GM12878 (cell line): ENCODE measurements around the gene IER2. TPM values are rescaled to one million over a fixed set of nuclear protein-coding genes. Genes with fewer than 3 reads are reported as not detected.

Source experiments
- ATAC-seq: fragments of 200-7000 bp; cut with Tn5 transposase; 3 replicates; pipeline ENCODE4 v1.9.1; 2020; ENCODE audit warnings: mild to moderate bottlenecking, moderate library complexity
- BruUV-seq: library from RNA; stranded (reverse); fragments of 400-500 nt; replicated peaks from 2 replicates; lab custom pipeline; 2021; lab: Mats Ljungman, UMichigan
- CTCF ChIA-PET: fragments of 300-600 bp; sonication (Branson Sonifier 250); formaldehyde crosslinking; extraction: SDS; loops from one replicate; lab custom pipeline; 2021; ENCODE audit warnings: inconsistent platforms; lab: Yijun Ruan, JAX
- POLR2A ChIA-PET: fragments of 350-600 bp; formaldehyde crosslinking; extraction: SDS; loops from one replicate; lab custom pipeline; 2021; ENCODE audit warnings: inconsistent platforms; lab: Charles Lee
- RAD21 ChIA-PET: fragments of 300-600 bp; sonication (Branson Sonifier 250); formaldehyde crosslinking; loops from one replicate; lab custom pipeline; 2023; ENCODE audit warnings: antibody characterized with exemption; ENCODE audit not compliant: unreplicated experiment; lab: Charles Lee
- SMC1A ChIA-PET: fragments of 300-600 bp; sonication (Branson Sonifier 250); formaldehyde crosslinking; loops from one replicate; lab custom pipeline; 2023; ENCODE audit not compliant: unreplicated experiment, uncharacterized antibody; lab: Charles Lee
- DNase-seq: peaks from one replicate; pipeline ENCODE4 v3.0.0-alpha.2; 2011; ENCODE audit warnings: low read depth, low spot score
- FAIRE-seq: peaks from 3 replicates; lab custom pipeline; 2011; peaks lifted over from hg19 to GRCh38; lab: Jason Lieb, UNC
- H2AFZ ChIP-seq: 2 replicates; pipeline ENCODE4 v1.6.0; 2011; ENCODE audit warnings: low read depth, low read length, control low read depth; ENCODE audit not compliant: control insufficient read depth
- H3K27ac ChIP-seq: 2 replicates; pipeline ENCODE4 v1.5.1; 2011; ENCODE audit warnings: control low read depth; ENCODE audit not compliant: control insufficient read depth, insufficient read depth
- H3K27me3 ChIP-seq, 2 experiments: replicated peaks in 1 of 2; 2 replicates each; pipeline versions ENCODE4 v1.6.0 to v1.6.1; 2011; ENCODE audit warnings: low read length in 1 of 2; ENCODE audit not compliant: control insufficient read depth in 2 of 2, insufficient read depth in 2 of 2
- H3K36me3 ChIP-seq, 2 experiments: 2 replicates each; pipeline ENCODE4 v1.5.1; 2011; ENCODE audit warnings: low read length in 1 of 2; ENCODE audit not compliant: control insufficient read depth in 2 of 2, insufficient read depth in 2 of 2
- H3K4me1 ChIP-seq: 2 replicates; pipeline ENCODE4 v1.6.1; 2011; ENCODE audit warnings: mild to moderate bottlenecking, low read length, moderate library complexity, mixed read lengths; ENCODE audit not compliant: control insufficient read depth, insufficient read depth
- H3K4me2 ChIP-seq: 2 replicates; pipeline ENCODE4 v1.6.0; 2011; ENCODE audit warnings: control low read depth; ENCODE audit not compliant: control insufficient read depth, insufficient read depth
- H3K4me3 ChIP-seq: fragments of 200-600 bp; sonication (generic); 2 replicates; pipeline ENCODE4 v1.5.1; 2016
- H3K79me2 ChIP-seq: 2 replicates; pipeline ENCODE4 v1.6.0; 2011; ENCODE audit warnings: low read length; ENCODE audit not compliant: control insufficient read depth, insufficient read depth
- H3K9ac ChIP-seq: 2 replicates; pipeline ENCODE4 v1.8.0; 2011; ENCODE audit warnings: low read length, control low read depth, mixed read lengths; ENCODE audit not compliant: control insufficient read depth, insufficient read depth
- H3K9me3 ChIP-seq: replicated peaks from 3 replicates; pipeline ENCODE4 v1.5.1; 2011; ENCODE audit warnings: mild to moderate bottlenecking, low read length; ENCODE audit not compliant: control insufficient read depth, insufficient read depth
- H4K20me1 ChIP-seq: 2 replicates; pipeline ENCODE4 v1.6.0; 2011; ENCODE audit not compliant: control insufficient read depth, insufficient read depth
- ATF7 ChIP-seq: fragments of 450-650 bp; IDR thresholded peaks from 2 replicates; pipeline ENCODE4 v1.6.1; 2016; ENCODE audit warnings: low read depth, mild to moderate bottlenecking
- BACH1 ChIP-seq: fragments of 450-650 bp; IDR thresholded peaks from 2 replicates; pipeline ENCODE4 v1.6.1; 2017; ENCODE audit warnings: mild to moderate bottlenecking, borderline replicate concordance
- EED ChIP-seq: sonication (generic); IDR thresholded peaks from 2 replicates; pipeline ENCODE4 v1.6.1; 2016; ENCODE audit warnings: antibody characterized with exemption, low read depth
- ETV6 ChIP-seq, 2 experiments: fragments of 450-650 bp in 1 of 2; IDR thresholded peaks in 1 of 2; conservative IDR thresholded peaks in 1 of 2; 2 replicates each; pipeline ENCODE4 v1.6.1; 2014; ENCODE audit warnings: antibody characterized with exemption in 1 of 2, borderline replicate concordance in 1 of 2, low read depth in 1 of 2, mild to moderate bottlenecking in 1 of 2, moderate library complexity in 1 of 2
- HDAC2 ChIP-seq: fragments of 200-600 bp; sonication (generic); IDR thresholded peaks from 2 replicates; pipeline ENCODE4 v1.6.1; 2017
- NBN ChIP-seq: fragments of 450-650 bp; IDR thresholded peaks from 2 replicates; pipeline ENCODE4 v1.6.1; 2016
- PAX5 ChIP-seq: IDR thresholded peaks from 2 replicates; pipeline ENCODE4 v1.6.1; 2011; ENCODE audit warnings: low read depth, low read length, borderline replicate concordance
- PAX8 ChIP-seq: fragments of 450-650 bp; IDR thresholded peaks from 2 replicates; pipeline ENCODE4 v1.6.1; 2017; ENCODE audit warnings: mild to moderate bottlenecking, moderate library complexity
- TCF7 ChIP-seq: IDR thresholded peaks from 2 replicates; pipeline ENCODE4 v1.6.1; 2014; ENCODE audit warnings: antibody characterized with exemption, borderline replicate concordance
- ZBTB40 ChIP-seq: fragments of 450-650 bp; IDR thresholded peaks from 2 replicates; pipeline ENCODE4 v1.6.1; 2016; ENCODE audit warnings: mild to moderate bottlenecking, moderate library complexity, borderline replicate concordance
- ZNF24 ChIP-seq: fragments of 450-650 bp; IDR thresholded peaks from 2 replicates; pipeline ENCODE4 v1.6.1; 2017; ENCODE audit warnings: antibody characterized with exemption, mild to moderate bottlenecking
- ZSCAN29 ChIP-seq: fragments of 450-650 bp; IDR thresholded peaks from 2 replicates; pipeline ENCODE4 v1.6.1; 2017; ENCODE audit warnings: mild to moderate bottlenecking, moderate library complexity
- WGBS: methylation state at CpG from one replicate; pipeline ENCODE4 v1.1.6; 2016; ENCODE audit warnings: low lambda C conversion rate; ENCODE audit not compliant: insufficient replicate concordance, insufficient coverage; ENCODE audit errors: missing lambda C conversion rate; 5-methylcytosine and 5-hydroxymethylcytosine counted together
- in situ Hi-C: fragments of 300-500 bp; cut with MboI; formaldehyde crosslinking; loops from 9 replicates; pipeline ENCODE4 v1.14.3; 2018; ENCODE audit warnings: mixed read lengths
- intact Hi-C: fragments of 100-400 bp; cut with micrococcal nuclease; formaldehyde crosslinking; loops from one replicate; pipeline ENCODE4 v1.14.2; 2022; ENCODE audit not compliant: unreplicated experiment
- polyA plus RNA-seq, 11 experiments: library from polyadenylated mRNA; depleted of rRNA in 4 of 11; unstranded in 6 of 11; stranded (reverse) in 5 of 11; fragments of >200 nt; fragmentation: Nextera tagmentation in 4 of 11; fragmentation: Illumina TruSeq in 1 of 11; extraction: Ambion mirVana in 4 of 11; extraction: Trizol in 1 of 11; gene quantifications; 1 replicate in 1 of 11; 2 replicates in 10 of 11; pipeline versions ENCODE4 v1.2.1 to v1.2.3, GENCODE V29; 2011 to 2016; ENCODE audit warnings: inconsistent platforms in 2 of 11, missing spikeins in 2 of 11, low read depth in 1 of 11
- total RNA-seq, 4 experiments: library from RNA; depleted of rRNA in 3 of 4; stranded (reverse); fragments of >200 nt in 3 of 4; fragmentation: Illumina TruSeq in 1 of 4; extraction: Trizol in 1 of 4; gene quantifications; 2 replicates each; pipeline versions ENCODE4 v1.2.1 to v1.2.3, GENCODE V29; 2013 to 2021
- TF ChIP-seq, protein P1 (sequence below): fragments of 450-650 bp; IDR thresholded peaks from 2 replicates; pipeline ENCODE4 v1.6.1; 2017; ENCODE audit warnings: mild to moderate bottlenecking, moderate library complexity

The IER2 gene
- total and polyA plus RNA-seq, 10 of the 15 experiments (the other 5 are each of a cell fraction or from before 2014, with no cell fraction given) = 2.8 to 94.5 (median 24.9) TPM

DNA sequence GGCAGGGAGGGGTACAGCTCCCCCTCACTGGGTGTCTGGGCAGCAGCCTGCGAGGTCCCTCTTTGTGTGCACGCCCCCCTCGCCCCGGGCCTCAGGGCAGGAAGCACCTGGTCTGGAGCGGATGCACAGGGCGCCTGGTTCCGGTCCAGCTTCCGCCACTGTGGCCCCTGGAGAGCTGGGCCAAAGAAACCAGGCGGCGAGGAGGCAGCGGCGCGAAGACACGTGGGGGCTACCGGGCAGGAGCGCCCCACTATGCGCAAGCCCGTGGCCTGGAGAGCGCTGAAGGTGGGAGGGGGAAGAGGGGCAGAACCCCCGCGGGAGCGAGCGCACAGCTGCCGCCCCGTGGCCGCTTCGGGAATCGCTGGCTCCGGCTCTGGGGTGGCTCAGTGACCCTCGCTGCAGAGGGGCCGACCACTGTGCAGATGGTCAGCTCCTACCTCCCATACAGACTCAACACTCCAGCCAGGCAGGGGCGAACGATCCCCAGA lies 45.8 kb upstream of the IER2 start:
- Histone ChIP-seq H3K79me2 (peaks cover 5% of the 10 kb centered on the region; the same call in 1 of the 2 replicates), H3K4me3 (peak overlapping the region; percentile 61), H3K4me2 (peak overlapping the region; percentile 81), H3K27me3 (no peaks in the 10 kb centered on the region), H3K4me1 (peaks cover 41% of the 10 kb centered on the region), H2AFZ (peak overlapping the region; percentile 40), H4K20me1 (no peaks in the 10 kb centered on the region), H3K9ac (peak overlapping the region; percentile 68), H3K36me3 (peaks cover 2 to 3% of the 10 kb centered on the region in 2 experiments; a peak in 2 of 4 replicates), H3K27ac (peak overlapping the region; percentile 90), H3K9me3 (no peaks in the 10 kb centered on the region; the same call in 2 of the 3 replicates)
- ChIA-PET CTCF (interaction anchor here (0.8 to 3.8 kb wide), 14 partner anchors 9 to 240 kb away, joined by 3 to 13 read pairs (median 4); partner anchors contain the start of genes IER2 and STX10), SMC1A (interaction anchor here (0.9 to 2.0 kb wide), 4 partner anchors 13 to 40 kb away, joined by 3 to 6 read pairs (median 4); partner anchors contain the start of gene NACC1), POLR2A (interaction anchor here (2.3 kb wide), 1 partner anchor 13 kb away, joined by 7 read pairs; the partner anchor contains the start of genes NACC1 and TRMT1), RAD21 (interaction anchor here (0.5 to 3.3 kb wide), 8 partner anchors 10 to 1026 kb away, joined by 3 to 18 read pairs (median 3); partner anchors contain the start of gene NACC1)
- no peak for DNase-seq
- in situ Hi-C loops (no loop called here), intact Hi-C loops (loop anchor here (5.0 kb wide), 2 partner anchors 48 to 158 kb away; partner anchors contain the start of genes IER2 and STX10)
- no peak for FAIRE-seq
- WGBS = under 1% methylated on average over 33 of the region's 33 CpGs
- ATAC-seq = peak; percentile 45
- no TSS peak for BruUV-seq
- TF ChIP-seq, protein P1, sequence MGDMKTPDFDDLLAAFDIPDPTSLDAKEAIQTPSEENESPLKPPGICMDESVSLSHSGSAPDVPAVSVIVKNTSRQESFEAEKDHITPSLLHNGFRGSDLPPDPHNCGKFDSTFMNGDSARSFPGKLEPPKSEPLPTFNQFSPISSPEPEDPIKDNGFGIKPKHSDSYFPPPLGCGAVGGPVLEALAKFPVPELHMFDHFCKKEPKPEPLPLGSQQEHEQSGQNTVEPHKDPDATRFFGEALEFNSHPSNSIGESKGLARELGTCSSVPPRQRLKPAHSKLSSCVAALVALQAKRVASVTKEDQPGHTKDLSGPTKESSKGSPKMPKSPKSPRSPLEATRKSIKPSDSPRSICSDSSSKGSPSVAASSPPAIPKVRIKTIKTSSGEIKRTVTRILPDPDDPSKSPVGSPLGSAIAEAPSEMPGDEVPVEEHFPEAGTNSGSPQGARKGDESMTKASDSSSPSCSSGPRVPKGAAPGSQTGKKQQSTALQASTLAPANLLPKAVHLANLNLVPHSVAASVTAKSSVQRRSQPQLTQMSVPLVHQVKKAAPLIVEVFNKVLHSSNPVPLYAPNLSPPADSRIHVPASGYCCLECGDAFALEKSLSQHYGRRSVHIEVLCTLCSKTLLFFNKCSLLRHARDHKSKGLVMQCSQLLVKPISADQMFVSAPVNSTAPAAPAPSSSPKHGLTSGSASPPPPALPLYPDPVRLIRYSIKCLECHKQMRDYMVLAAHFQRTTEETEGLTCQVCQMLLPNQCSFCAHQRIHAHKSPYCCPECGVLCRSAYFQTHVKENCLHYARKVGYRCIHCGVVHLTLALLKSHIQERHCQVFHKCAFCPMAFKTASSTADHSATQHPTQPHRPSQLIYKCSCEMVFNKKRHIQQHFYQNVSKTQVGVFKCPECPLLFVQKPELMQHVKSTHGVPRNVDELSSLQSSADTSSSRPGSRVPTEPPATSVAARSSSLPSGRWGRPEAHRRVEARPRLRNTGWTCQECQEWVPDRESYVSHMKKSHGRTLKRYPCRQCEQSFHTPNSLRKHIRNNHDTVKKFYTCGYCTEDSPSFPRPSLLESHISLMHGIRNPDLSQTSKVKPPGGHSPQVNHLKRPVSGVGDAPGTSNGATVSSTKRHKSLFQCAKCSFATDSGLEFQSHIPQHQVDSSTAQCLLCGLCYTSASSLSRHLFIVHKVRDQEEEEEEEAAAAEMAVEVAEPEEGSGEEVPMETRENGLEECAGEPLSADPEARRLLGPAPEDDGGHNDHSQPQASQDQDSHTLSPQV = no peak
- TF ChIP-seq EED (peak; percentile 26; the same call in 1 of the 2 replicates), HDAC2 (no peak), ZSCAN29 (no peak), ZNF24 (no peak), PAX5 (peak; percentile 17; the same call in 1 of the 2 replicates), ETV6 (conservative IDR thresholded peaks at IDR 0.05 in 1 of 2, IDR thresholded peaks at IDR 0.05 in 1 of 2; ENCODE audit: borderline replicate concordance in 1 of 2, low read depth in 1 of 2) (peak in 1 of 2 experiments; percentile 93; a peak in 2 of 4 replicates), ZBTB40 (peak; percentile 69), BACH1 (peak; percentile 69; the same call in 1 of the 2 replicates), PAX8 (no peak), NBN (peak; percentile 66; the same call in 1 of the 2 replicates), ATF7 (no peak), TCF7 (no peak)
